ENCODE results near the gene AGMO.

AGMO gene

GRCh38 chr7:15433151-15433550 is 128.7 kb downstream of the AGMO start:
- no peaks in the 10 kb centered on the region for H3K36me3 ChIP-seq (ENCODE audit: insufficient read depth, low read length)
- H3K4me3 ChIP-seq (ENCODE audit: low read length, poor library complexity, severe bottlenecking): no peak overlapping the region
- no peak overlapping the region for H3K4me2 ChIP-seq (ENCODE audit: low read depth, low read length, poor library complexity, severe bottlenecking)
- no peak for TF ChIP-seq EZH2phosphoT487 (IDR thresholded peaks at IDR 0.05; ENCODE audit: borderline replicate concordance)
- TF ChIP-seq CTCF (conservative IDR thresholded peaks at IDR 0.05; ENCODE audit: low read length): no peak
- no peaks in the 10 kb centered on the region for H3F3A ChIP-seq (ENCODE audit: low read depth)
- no peaks in the 10 kb centered on the region for H3K4me1 ChIP-seq (ENCODE audit: insufficient read depth, low read length, poor library complexity, severe bottlenecking)
- H3K79me2 ChIP-seq (ENCODE audit: insufficient read depth, low read length): no peaks in the 10 kb centered on the region
- H3K9ac ChIP-seq (ENCODE audit: low read depth, low read length, poor library complexity, severe bottlenecking): no peak overlapping the region
- H3K27me3 ChIP-seq (ENCODE audit: insufficient read depth, low read length, poor library complexity, severe bottlenecking): no peaks in the 10 kb centered on the region
- H4K20me1 ChIP-seq (ENCODE audit: insufficient read depth, low read length, poor library complexity, severe bottlenecking): no peaks in the 10 kb centered on the region
- H3K9me2 ChIP-seq (replicated peaks; ENCODE audit: low read depth, low read length): no peaks in the 10 kb centered on the region
- H2AFZ ChIP-seq (ENCODE audit: low read length): no peak overlapping the region
- no peaks in the 10 kb centered on the region for H3K9me3 ChIP-seq (ENCODE audit: insufficient read depth, low read depth, low read length)

GRCh38 chr7:15430911-15431310 is 130.9 kb downstream of the AGMO start:
- no peaks in the 10 kb centered on the region for H3F3A ChIP-seq (ENCODE audit: low read depth)
- H3K79me2 ChIP-seq (ENCODE audit: insufficient read depth, low read length): no peaks in the 10 kb centered on the region
- H3K9me3 ChIP-seq (ENCODE audit: insufficient read depth, low read depth, low read length): no peaks in the 10 kb centered on the region
- H3K4me3 ChIP-seq (ENCODE audit: low read length, poor library complexity, severe bottlenecking): no peak overlapping the region
- no peaks in the 10 kb centered on the region for H4K20me1 ChIP-seq (ENCODE audit: insufficient read depth, low read length, poor library complexity, severe bottlenecking)
- H2AFZ ChIP-seq (ENCODE audit: low read length): no peak overlapping the region
- H3K36me3 ChIP-seq (ENCODE audit: insufficient read depth, low read length): no peaks in the 10 kb centered on the region
- H3K4me2 ChIP-seq (ENCODE audit: low read depth, low read length, poor library complexity, severe bottlenecking): no peak overlapping the region
- no peak overlapping the region for H3K9ac ChIP-seq (ENCODE audit: low read depth, low read length, poor library complexity, severe bottlenecking)
- H3K27me3 ChIP-seq (ENCODE audit: insufficient read depth, low read length, poor library complexity, severe bottlenecking): no peaks in the 10 kb centered on the region
- TF ChIP-seq EZH2phosphoT487 (IDR thresholded peaks at IDR 0.05; ENCODE audit: borderline replicate concordance): no peak
- no peaks in the 10 kb centered on the region for H3K4me1 ChIP-seq (ENCODE audit: insufficient read depth, low read length, poor library complexity, severe bottlenecking)
- no peaks in the 10 kb centered on the region for H3K9me2 ChIP-seq (replicated peaks; ENCODE audit: low read depth, low read length)

GRCh38 chr7:15430191-15430590 is 131.6 kb downstream of the AGMO start:
- no peaks in the 10 kb centered on the region for H3K9me2 ChIP-seq (replicated peaks; ENCODE audit: low read depth, low read length)
- no peaks in the 10 kb centered on the region for H3K36me3 ChIP-seq (ENCODE audit: insufficient read depth, low read length)
- no peak overlapping the region for H3K4me2 ChIP-seq (ENCODE audit: low read depth, low read length, poor library complexity, severe bottlenecking)
- H3K27me3 ChIP-seq (ENCODE audit: insufficient read depth, low read length, poor library complexity, severe bottlenecking): no peaks in the 10 kb centered on the region
- H3K79me2 ChIP-seq (ENCODE audit: insufficient read depth, low read length): no peaks in the 10 kb centered on the region
- no peak overlapping the region for H3K9ac ChIP-seq (ENCODE audit: low read depth, low read length, poor library complexity, severe bottlenecking)
- no peaks in the 10 kb centered on the region for H3K9me3 ChIP-seq (ENCODE audit: insufficient read depth, low read depth, low read length)
- no peaks in the 10 kb centered on the region for H3K4me1 ChIP-seq (ENCODE audit: insufficient read depth, low read length, poor library complexity, severe bottlenecking)
- no peaks in the 10 kb centered on the region for H3F3A ChIP-seq (ENCODE audit: low read depth)
- no peak overlapping the region for H2AFZ ChIP-seq (ENCODE audit: low read length)
- H3K4me3 ChIP-seq (ENCODE audit: low read length, poor library complexity, severe bottlenecking): no peak overlapping the region
- no peaks in the 10 kb centered on the region for H4K20me1 ChIP-seq (ENCODE audit: insufficient read depth, low read length, poor library complexity, severe bottlenecking)
- TF ChIP-seq CTCF (conservative IDR thresholded peaks at IDR 0.05; ENCODE audit: low read length): no peak
- no peak for TF ChIP-seq EZH2phosphoT487 (IDR thresholded peaks at IDR 0.05; ENCODE audit: borderline replicate concordance)

GRCh38 chr7:15424468-15424867 is 137.3 kb downstream of the AGMO start:
- Histone ChIP-seq H3K9me3 (ENCODE audit: insufficient read depth, low read depth, low read length) (no peaks in the 10 kb centered on the region), H3K79me2 (ENCODE audit: insufficient read depth, low read length) (no peaks in the 10 kb centered on the region), H3K9ac (ENCODE audit: low read depth, low read length, poor library complexity, severe bottlenecking) (no peak overlapping the region), H2AFZ (ENCODE audit: low read length) (no peak overlapping the region), H3K27me3 (ENCODE audit: insufficient read depth, low read length, poor library complexity, severe bottlenecking) (no peaks in the 10 kb centered on the region), H3K4me2 (ENCODE audit: low read depth, low read length, poor library complexity, severe bottlenecking) (no peak overlapping the region), H4K20me1 (ENCODE audit: insufficient read depth, low read length, poor library complexity, severe bottlenecking) (no peaks in the 10 kb centered on the region), H3K4me1 (ENCODE audit: insufficient read depth, low read length, poor library complexity, severe bottlenecking) (no peaks in the 10 kb centered on the region), H3F3A (ENCODE audit: low read depth) (no peaks in the 10 kb centered on the region), H3K9me2 (replicated peaks; ENCODE audit: low read depth, low read length) (no peaks in the 10 kb centered on the region), H3K4me3 (ENCODE audit: low read length, poor library complexity, severe bottlenecking) (no peak overlapping the region), H3K36me3 (ENCODE audit: insufficient read depth, low read length) (no peaks in the 10 kb centered on the region)
- TF ChIP-seq EZH2phosphoT487 (IDR thresholded peaks at IDR 0.05; ENCODE audit: borderline replicate concordance) (no peak), CTCF (conservative IDR thresholded peaks at IDR 0.05; ENCODE audit: low read length) (no peak)

All from Loucy (cell line).